GM12878 (cell line): ENCODE measurements around the gene AGO4. TPM values are rescaled to one million over a fixed set of nuclear protein-coding genes. Genes with fewer than 3 reads are reported as not detected.
"Not testable (repeated sequence)": the region's sequence is repeated elsewhere in the genome, so short reads cannot be mapped to it uniquely, and the experiment has no call there.

Source experiments
- ATAC-seq: fragments of 200-7000 bp; cut with Tn5 transposase; 3 replicates; pipeline ENCODE4 v1.9.1; 2020; ENCODE audit warnings: mild to moderate bottlenecking, moderate library complexity
- BruUV-seq: library from RNA; stranded (reverse); fragments of 400-500 nt; replicated peaks from 2 replicates; lab custom pipeline; 2021; lab: Mats Ljungman, UMichigan
- CTCF ChIA-PET: fragments of 300-600 bp; sonication (Branson Sonifier 250); formaldehyde crosslinking; extraction: SDS; loops from one replicate; lab custom pipeline; 2021; ENCODE audit warnings: inconsistent platforms; lab: Yijun Ruan, JAX
- POLR2A ChIA-PET: fragments of 350-600 bp; formaldehyde crosslinking; extraction: SDS; loops from one replicate; lab custom pipeline; 2021; ENCODE audit warnings: inconsistent platforms; lab: Charles Lee
- RAD21 ChIA-PET: fragments of 300-600 bp; sonication (Branson Sonifier 250); formaldehyde crosslinking; loops from one replicate; lab custom pipeline; 2023; ENCODE audit warnings: antibody characterized with exemption; ENCODE audit not compliant: unreplicated experiment; lab: Charles Lee
- SMC1A ChIA-PET: fragments of 300-600 bp; sonication (Branson Sonifier 250); formaldehyde crosslinking; loops from one replicate; lab custom pipeline; 2023; ENCODE audit not compliant: unreplicated experiment, uncharacterized antibody; lab: Charles Lee
- DNase-seq: peaks from one replicate; pipeline ENCODE4 v3.0.0-alpha.2; 2011; ENCODE audit warnings: low read depth, low spot score
- FAIRE-seq: peaks from 3 replicates; lab custom pipeline; 2011; peaks lifted over from hg19 to GRCh38; lab: Jason Lieb, UNC
- H2AFZ ChIP-seq: 2 replicates; pipeline ENCODE4 v1.6.0; 2011; ENCODE audit warnings: low read depth, low read length, control low read depth; ENCODE audit not compliant: control insufficient read depth
- H3K27ac ChIP-seq: 2 replicates; pipeline ENCODE4 v1.5.1; 2011; ENCODE audit warnings: control low read depth; ENCODE audit not compliant: control insufficient read depth, insufficient read depth
- H3K27me3 ChIP-seq, 2 experiments: replicated peaks in 1 of 2; 2 replicates each; pipeline versions ENCODE4 v1.6.0 to v1.6.1; 2011; ENCODE audit warnings: low read length in 1 of 2; ENCODE audit not compliant: control insufficient read depth in 2 of 2, insufficient read depth in 2 of 2
- H3K36me3 ChIP-seq, 2 experiments: 2 replicates each; pipeline ENCODE4 v1.5.1; 2011; ENCODE audit warnings: low read length in 1 of 2; ENCODE audit not compliant: control insufficient read depth in 2 of 2, insufficient read depth in 2 of 2
- H3K4me1 ChIP-seq: 2 replicates; pipeline ENCODE4 v1.6.1; 2011; ENCODE audit warnings: mild to moderate bottlenecking, low read length, moderate library complexity, mixed read lengths; ENCODE audit not compliant: control insufficient read depth, insufficient read depth
- H3K4me2 ChIP-seq: 2 replicates; pipeline ENCODE4 v1.6.0; 2011; ENCODE audit warnings: control low read depth; ENCODE audit not compliant: control insufficient read depth, insufficient read depth
- H3K4me3 ChIP-seq: fragments of 200-600 bp; sonication (generic); 2 replicates; pipeline ENCODE4 v1.5.1; 2016
- H3K79me2 ChIP-seq: 2 replicates; pipeline ENCODE4 v1.6.0; 2011; ENCODE audit warnings: low read length; ENCODE audit not compliant: control insufficient read depth, insufficient read depth
- H3K9ac ChIP-seq: 2 replicates; pipeline ENCODE4 v1.8.0; 2011; ENCODE audit warnings: low read length, control low read depth, mixed read lengths; ENCODE audit not compliant: control insufficient read depth, insufficient read depth
- H3K9me3 ChIP-seq: replicated peaks from 3 replicates; pipeline ENCODE4 v1.5.1; 2011; ENCODE audit warnings: mild to moderate bottlenecking, low read length; ENCODE audit not compliant: control insufficient read depth, insufficient read depth
- H4K20me1 ChIP-seq: 2 replicates; pipeline ENCODE4 v1.6.0; 2011; ENCODE audit not compliant: control insufficient read depth, insufficient read depth
- CREM ChIP-seq: IDR thresholded peaks from 2 replicates; pipeline ENCODE4 v1.6.1; 2014; ENCODE audit warnings: antibody characterized with exemption, low read depth
- FOS ChIP-seq: IDR thresholded peaks from 3 replicates; pipeline ENCODE4 v1.6.1; 2011; ENCODE audit warnings: borderline replicate concordance; ENCODE audit not compliant: insufficient read length; ENCODE audit errors: extremely low read depth
- MEF2B ChIP-seq: fragments of 450-650 bp; IDR thresholded peaks from 2 replicates; pipeline ENCODE4 v1.6.1; 2018; ENCODE audit warnings: mild to moderate bottlenecking, moderate library complexity; ENCODE audit not compliant: partially characterized antibody, poor library complexity, severe bottlenecking
- USF2 ChIP-seq: IDR thresholded peaks from 2 replicates; pipeline ENCODE4 v1.6.1; 2011; ENCODE audit warnings: low read depth, low read length, improper control_type of control experiment, borderline replicate concordance
- WGBS: methylation state at CpG from one replicate; pipeline ENCODE4 v1.1.6; 2016; ENCODE audit warnings: low lambda C conversion rate; ENCODE audit not compliant: insufficient replicate concordance, insufficient coverage; ENCODE audit errors: missing lambda C conversion rate; 5-methylcytosine and 5-hydroxymethylcytosine counted together
- in situ Hi-C: fragments of 300-500 bp; cut with MboI; formaldehyde crosslinking; loops from 9 replicates; pipeline ENCODE4 v1.14.3; 2018; ENCODE audit warnings: mixed read lengths
- intact Hi-C: fragments of 100-400 bp; cut with micrococcal nuclease; formaldehyde crosslinking; loops from one replicate; pipeline ENCODE4 v1.14.2; 2022; ENCODE audit not compliant: unreplicated experiment
- polyA plus RNA-seq, 11 experiments: library from polyadenylated mRNA; depleted of rRNA in 4 of 11; unstranded in 6 of 11; stranded (reverse) in 5 of 11; fragments of >200 nt; fragmentation: Nextera tagmentation in 4 of 11; fragmentation: Illumina TruSeq in 1 of 11; extraction: Ambion mirVana in 4 of 11; extraction: Trizol in 1 of 11; gene quantifications; 1 replicate in 1 of 11; 2 replicates in 10 of 11; pipeline versions ENCODE4 v1.2.1 to v1.2.3, GENCODE V29; 2011 to 2016; ENCODE audit warnings: inconsistent platforms in 2 of 11, missing spikeins in 2 of 11, low read depth in 1 of 11
- total RNA-seq, 4 experiments: library from RNA; depleted of rRNA in 3 of 4; stranded (reverse); fragments of >200 nt in 3 of 4; fragmentation: Illumina TruSeq in 1 of 4; extraction: Trizol in 1 of 4; gene quantifications; 2 replicates each; pipeline versions ENCODE4 v1.2.1 to v1.2.3, GENCODE V29; 2013 to 2021

The AGO4 gene
- total and polyA plus RNA-seq, 10 of the 15 experiments (the other 5 are each of a cell fraction or from before 2014, with no cell fraction given) = 1.2 to 7.9 (median 3.2) TPM

- TF ChIP-seq MEF2B (no peak), CREM (no peak), FOS (no peak), USF2 (no peak)
Measured at GRCh38 chr1:35810096-35810881, 2.5 kb downstream of the AGO4 start (continued).

DNA sequence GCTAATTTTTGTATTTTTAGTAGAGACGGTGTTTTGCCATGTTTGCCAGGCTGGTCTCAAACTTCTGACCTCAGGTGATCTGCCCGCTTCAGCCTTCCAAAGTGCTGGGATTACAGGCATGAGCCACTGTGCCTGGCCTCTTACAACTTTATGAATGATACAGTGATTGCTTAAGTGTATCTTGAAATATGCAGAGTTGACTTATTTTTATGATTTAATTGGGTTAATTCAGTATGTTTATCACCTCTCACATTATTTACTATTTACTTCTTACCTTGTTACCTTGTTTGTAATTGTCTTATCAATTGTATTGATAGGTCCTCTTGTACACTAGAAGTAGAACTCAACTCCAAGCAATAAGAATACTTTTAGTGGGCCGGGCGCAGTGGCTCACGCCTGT, 4.9 kb downstream of the AGO4 start:
- H3K9ac ChIP-seq, ATAC-seq, FAIRE-seq, H2AFZ ChIP-seq, DNase-seq, in situ Hi-C loops, H3K27me3 ChIP-seq, intact Hi-C loops, RAD21 ChIA-PET, H4K20me1 ChIP-seq, H3K79me2 ChIP-seq, H3K4me1 ChIP-seq, H3K36me3 ChIP-seq, BruUV-seq, H3K4me2 ChIP-seq, H3K9me3 ChIP-seq, H3K4me3 ChIP-seq, H3K27ac ChIP-seq: not testable (repeated sequence)
- ChIA-PET POLR2A (interaction anchor here (1.1 kb wide), 1 partner anchor 8 kb away, joined by 3 read pairs; no protein-coding TSS in a partner anchor), CTCF (interaction anchor here (1.0 kb wide), 1 partner anchor 37 kb away, joined by 3 read pairs; no protein-coding TSS in a partner anchor), SMC1A (interaction anchor here (0.9 to 1.0 kb wide), 2 partner anchors 263 to 515 kb away, joined by 3 read pairs; no protein-coding TSS in a partner anchor)
- 89% methylated on average over 5 of the region's 5 CpGs for WGBS
